BE2C (cell line): ENCODE data around the gene ANOS1.
"Not testable (repeated sequence)": the region's sequence is repeated elsewhere in the genome, so short reads cannot be mapped to it uniquely, and the experiment has no call there.

Experiments used
- DNase-seq: peaks from one replicate; pipeline ENCODE4 v3.0.0-alpha.2; 2020
- H3K27me3 ChIP-seq: fragments of 250-450 bp; sonication (Bioruptor Pico); 2 replicates; pipeline ENCODE4 v1.5.1; 2020; ENCODE audit warnings: mild to moderate bottlenecking
- H3K36me3 ChIP-seq: fragments of 250-450 bp; sonication (Bioruptor Pico); 2 replicates; pipeline ENCODE4 v1.5.1; 2020; ENCODE audit warnings: mild to moderate bottlenecking
- H3K4me1 ChIP-seq: fragments of 250-450 bp; sonication (Bioruptor Pico); 2 replicates; pipeline ENCODE4 v1.5.1; 2020
- H3K4me3 ChIP-seq: 2 replicates; pipeline ENCODE4 v1.5.1; 2011; ENCODE audit warnings: low read depth, low read length
- H3K9me3 ChIP-seq: fragments of 250-450 bp; sonication (Bioruptor Pico); 2 replicates; pipeline ENCODE4 v1.5.1; 2020
- TF ChIP-seq, protein P1 (sequence below): IDR thresholded peaks from 2 replicates; pipeline ENCODE4 v1.5.1; 2012; ENCODE audit warnings: mild to moderate bottlenecking, low read depth, low read length

The ANOS1 gene

DNA sequence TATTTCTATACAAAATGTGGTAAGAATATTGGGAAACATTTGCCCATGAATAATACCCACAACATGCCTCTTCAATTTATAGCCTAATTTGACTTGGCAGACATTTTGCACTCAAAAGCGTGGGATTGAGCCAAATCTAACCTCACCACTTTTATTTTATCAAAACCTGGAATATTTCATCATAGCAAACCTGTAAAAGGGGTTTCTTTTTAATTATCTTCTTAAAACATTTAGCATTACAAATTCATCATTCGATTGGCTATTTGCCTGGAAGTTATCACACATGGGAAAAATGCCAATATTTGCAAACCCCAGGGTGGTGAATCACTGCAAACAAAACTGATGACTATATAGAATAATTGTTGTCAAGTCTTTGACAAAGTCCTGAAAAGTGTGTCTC lies 211.1 kb downstream of the ANOS1 start:
- no peak for DNase-seq
- Histone ChIP-seq H3K4me3 (no peak overlapping the region), H3K27me3 (no peaks in the 10 kb centered on the region), H3K36me3 (no peaks in the 10 kb centered on the region), H3K9me3 (no peaks in the 10 kb centered on the region), H3K4me1 (no peaks in the 10 kb centered on the region)
- TF ChIP-seq, protein P1, sequence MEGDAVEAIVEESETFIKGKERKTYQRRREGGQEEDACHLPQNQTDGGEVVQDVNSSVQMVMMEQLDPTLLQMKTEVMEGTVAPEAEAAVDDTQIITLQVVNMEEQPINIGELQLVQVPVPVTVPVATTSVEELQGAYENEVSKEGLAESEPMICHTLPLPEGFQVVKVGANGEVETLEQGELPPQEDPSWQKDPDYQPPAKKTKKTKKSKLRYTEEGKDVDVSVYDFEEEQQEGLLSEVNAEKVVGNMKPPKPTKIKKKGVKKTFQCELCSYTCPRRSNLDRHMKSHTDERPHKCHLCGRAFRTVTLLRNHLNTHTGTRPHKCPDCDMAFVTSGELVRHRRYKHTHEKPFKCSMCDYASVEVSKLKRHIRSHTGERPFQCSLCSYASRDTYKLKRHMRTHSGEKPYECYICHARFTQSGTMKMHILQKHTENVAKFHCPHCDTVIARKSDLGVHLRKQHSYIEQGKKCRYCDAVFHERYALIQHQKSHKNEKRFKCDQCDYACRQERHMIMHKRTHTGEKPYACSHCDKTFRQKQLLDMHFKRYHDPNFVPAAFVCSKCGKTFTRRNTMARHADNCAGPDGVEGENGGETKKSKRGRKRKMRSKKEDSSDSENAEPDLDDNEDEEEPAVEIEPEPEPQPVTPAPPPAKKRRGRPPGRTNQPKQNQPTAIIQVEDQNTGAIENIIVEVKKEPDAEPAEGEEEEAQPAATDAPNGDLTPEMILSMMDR: no peak

DNA sequence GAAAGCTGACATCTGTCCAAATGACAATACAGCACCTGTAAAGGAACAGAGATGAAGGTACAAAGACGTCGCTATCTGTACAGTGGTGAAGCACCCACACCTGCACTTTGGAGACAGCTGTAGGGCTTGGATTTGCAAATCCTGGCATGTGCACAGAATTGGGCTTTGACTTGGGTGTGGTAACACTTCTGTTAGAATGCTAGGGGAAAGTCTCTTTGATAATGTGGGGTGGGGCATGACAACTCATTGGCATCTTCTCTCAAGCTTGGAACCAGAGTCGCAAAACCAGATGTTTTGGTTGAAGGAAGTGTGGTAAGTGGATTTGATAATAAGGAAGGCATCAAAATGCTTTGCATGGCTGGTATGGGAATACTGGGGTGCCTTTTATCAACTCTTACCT lies 211.8 kb downstream of the ANOS1 start:
- TF ChIP-seq, protein P1: no peak
- Histone ChIP-seq H3K4me3 (no peak overlapping the region), H3K4me1 (no peaks in the 10 kb centered on the region), H3K36me3 (no peaks in the 10 kb centered on the region), H3K27me3 (no peaks in the 10 kb centered on the region), H3K9me3 (no peaks in the 10 kb centered on the region)
- no peak for DNase-seq

DNA sequence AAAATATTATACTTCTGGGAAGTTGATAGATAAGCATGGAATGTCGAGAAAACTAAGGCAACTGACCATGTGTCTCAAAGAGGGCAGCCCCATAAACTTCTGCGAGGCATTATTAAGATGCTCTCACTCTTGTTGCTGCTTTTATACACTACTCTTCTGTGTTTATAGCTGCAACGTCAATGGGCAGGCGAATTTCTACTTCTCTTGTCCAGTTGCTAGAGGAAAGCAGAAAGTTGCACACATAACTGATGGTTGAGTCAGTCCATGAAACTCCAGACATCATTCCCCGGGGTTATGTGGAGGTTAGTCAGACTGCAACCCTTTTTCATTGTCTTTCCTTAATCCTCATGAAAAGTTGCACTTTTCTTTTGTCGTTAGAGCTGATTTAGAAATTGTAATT lies 227.5 kb downstream of the ANOS1 start:
- Histone ChIP-seq H3K27me3 (no peaks in the 10 kb centered on the region), H3K36me3 (no peaks in the 10 kb centered on the region)
- DNase-seq: no peak

DNA sequence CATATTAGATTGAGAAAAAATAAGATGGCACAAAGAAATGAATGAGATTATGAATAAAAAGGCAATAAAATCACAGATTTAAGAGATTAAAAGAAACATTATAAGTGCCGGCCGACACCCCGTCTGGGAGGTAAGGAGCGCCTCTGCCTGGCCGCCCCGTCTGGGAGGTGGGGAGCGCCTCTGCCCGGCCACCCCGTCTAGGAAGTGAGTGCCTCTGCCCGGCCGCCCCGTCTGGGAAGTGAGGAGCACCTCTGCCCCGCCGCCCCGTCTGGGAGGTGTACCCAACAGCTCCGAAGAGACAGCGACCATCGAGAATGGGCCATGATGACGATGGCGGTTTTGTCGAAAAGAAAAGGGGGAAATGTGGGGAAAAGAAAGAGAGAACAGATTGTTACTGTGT lies 229.8 kb downstream of the ANOS1 start:
- DNase-seq, H3K36me3 ChIP-seq, H3K27me3 ChIP-seq, H3K4me3 ChIP-seq, H3K4me1 ChIP-seq, H3K9me3 ChIP-seq: not testable (repeated sequence)

More for the DNA sequence above, 227.5 kb downstream of the ANOS1 start:
- no peaks in the 10 kb centered on the region for H3K4me1 ChIP-seq
- no peak overlapping the region for H3K4me3 ChIP-seq
- H3K9me3 ChIP-seq: no peaks in the 10 kb centered on the region
- TF ChIP-seq, protein P1: no peak

DNA sequence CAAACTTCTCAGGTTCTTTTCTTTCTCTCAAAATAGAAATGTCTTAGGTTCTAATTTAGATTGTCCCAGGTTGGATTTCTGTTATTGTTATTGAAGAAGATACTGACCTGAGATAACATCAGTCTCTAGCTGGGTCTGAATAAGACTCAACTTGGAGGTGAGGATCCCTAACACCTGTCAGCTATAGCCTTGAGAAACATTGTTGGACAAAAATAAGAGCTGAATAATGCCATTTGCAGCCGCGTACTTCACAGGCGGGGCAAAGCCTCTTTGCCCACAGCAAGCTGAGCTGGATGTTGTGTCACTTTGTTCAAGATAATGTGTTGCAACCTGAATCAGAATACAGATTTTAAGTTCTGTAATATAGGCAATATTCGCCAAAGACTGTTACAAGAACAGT lies 231.7 kb downstream of the ANOS1 start:
- DNase-seq: no peak
- TF ChIP-seq, protein P1: no peak
- no peak overlapping the region for H3K4me3 ChIP-seq
- no peaks in the 10 kb centered on the region for H3K4me1 ChIP-seq
- no peaks in the 10 kb centered on the region for H3K36me3 ChIP-seq
- H3K9me3 ChIP-seq: no peaks in the 10 kb centered on the region
- no peaks in the 10 kb centered on the region for H3K27me3 ChIP-seq

DNA sequence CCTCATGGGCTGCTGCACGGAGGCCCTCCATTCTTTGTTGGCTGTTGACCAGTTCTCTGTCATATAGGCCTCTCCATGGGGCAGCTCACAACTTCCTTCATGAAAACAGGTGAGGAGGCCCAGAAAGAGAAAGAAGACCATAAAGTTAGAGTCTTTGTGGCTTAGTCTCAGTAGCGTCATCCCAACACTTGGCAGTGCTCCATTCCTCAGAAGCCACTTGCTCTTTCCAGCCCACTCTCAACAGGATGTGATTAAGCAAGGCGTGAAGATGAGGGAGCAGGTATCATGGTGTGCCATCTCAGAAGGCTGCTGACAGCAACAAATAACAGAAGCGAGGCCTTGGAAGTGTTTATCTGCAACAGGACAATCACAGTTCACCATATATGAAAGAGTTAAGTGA lies 236.9 kb downstream of the ANOS1 start:
- not testable (repeated sequence) for H3K36me3 ChIP-seq, H3K4me1 ChIP-seq, H3K9me3 ChIP-seq, DNase-seq, H3K27me3 ChIP-seq, H3K4me3 ChIP-seq

DNA sequence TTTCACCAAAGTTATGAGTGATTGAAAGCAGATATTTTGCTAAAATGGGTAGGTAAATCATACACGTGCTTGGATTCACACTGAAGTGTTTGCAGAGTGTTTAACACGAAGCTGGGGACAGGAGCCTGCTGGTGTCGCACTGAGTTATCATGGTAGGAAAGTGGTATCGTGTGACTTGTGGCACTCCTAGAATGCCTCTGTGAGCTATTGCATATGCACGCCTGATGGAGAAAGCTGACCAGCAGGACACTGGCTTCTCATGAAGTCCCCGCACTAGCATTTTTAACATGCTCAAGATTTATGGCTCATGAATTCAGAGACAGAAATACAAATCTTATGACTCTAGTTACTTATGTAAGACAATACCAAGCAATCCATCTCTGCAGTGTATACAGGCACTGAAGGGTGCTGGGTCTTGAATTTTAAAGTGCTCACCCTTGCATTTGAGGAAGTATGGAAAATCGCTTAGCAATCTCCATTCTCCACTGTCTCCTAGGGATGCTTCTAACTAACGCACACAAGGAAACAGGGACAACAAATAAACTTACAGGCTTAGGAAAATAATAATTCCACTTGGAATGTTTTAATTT lies 247.5 kb downstream of the ANOS1 start:
- no peaks in the 10 kb centered on the region for H3K27me3 ChIP-seq
- H3K4me3 ChIP-seq: no peak overlapping the region
- H3K9me3 ChIP-seq: no peaks in the 10 kb centered on the region
- DNase-seq: no peak
- H3K36me3 ChIP-seq: no peaks in the 10 kb centered on the region
- H3K4me1 ChIP-seq: no peaks in the 10 kb centered on the region
- TF ChIP-seq, protein P1: no peak
